HG03135 (cell line): ENCODE measurements around the gene FLNC.

Experiments used
- ATAC-seq: cut with Tn5 transposase; IDR thresholded peaks from one replicate; pipeline ENCODE4 v1.9.1; 2021; ENCODE audit warnings: mild to moderate bottlenecking, moderate library complexity; ENCODE audit not compliant: unreplicated experiment

Gene FLNC, protein sequence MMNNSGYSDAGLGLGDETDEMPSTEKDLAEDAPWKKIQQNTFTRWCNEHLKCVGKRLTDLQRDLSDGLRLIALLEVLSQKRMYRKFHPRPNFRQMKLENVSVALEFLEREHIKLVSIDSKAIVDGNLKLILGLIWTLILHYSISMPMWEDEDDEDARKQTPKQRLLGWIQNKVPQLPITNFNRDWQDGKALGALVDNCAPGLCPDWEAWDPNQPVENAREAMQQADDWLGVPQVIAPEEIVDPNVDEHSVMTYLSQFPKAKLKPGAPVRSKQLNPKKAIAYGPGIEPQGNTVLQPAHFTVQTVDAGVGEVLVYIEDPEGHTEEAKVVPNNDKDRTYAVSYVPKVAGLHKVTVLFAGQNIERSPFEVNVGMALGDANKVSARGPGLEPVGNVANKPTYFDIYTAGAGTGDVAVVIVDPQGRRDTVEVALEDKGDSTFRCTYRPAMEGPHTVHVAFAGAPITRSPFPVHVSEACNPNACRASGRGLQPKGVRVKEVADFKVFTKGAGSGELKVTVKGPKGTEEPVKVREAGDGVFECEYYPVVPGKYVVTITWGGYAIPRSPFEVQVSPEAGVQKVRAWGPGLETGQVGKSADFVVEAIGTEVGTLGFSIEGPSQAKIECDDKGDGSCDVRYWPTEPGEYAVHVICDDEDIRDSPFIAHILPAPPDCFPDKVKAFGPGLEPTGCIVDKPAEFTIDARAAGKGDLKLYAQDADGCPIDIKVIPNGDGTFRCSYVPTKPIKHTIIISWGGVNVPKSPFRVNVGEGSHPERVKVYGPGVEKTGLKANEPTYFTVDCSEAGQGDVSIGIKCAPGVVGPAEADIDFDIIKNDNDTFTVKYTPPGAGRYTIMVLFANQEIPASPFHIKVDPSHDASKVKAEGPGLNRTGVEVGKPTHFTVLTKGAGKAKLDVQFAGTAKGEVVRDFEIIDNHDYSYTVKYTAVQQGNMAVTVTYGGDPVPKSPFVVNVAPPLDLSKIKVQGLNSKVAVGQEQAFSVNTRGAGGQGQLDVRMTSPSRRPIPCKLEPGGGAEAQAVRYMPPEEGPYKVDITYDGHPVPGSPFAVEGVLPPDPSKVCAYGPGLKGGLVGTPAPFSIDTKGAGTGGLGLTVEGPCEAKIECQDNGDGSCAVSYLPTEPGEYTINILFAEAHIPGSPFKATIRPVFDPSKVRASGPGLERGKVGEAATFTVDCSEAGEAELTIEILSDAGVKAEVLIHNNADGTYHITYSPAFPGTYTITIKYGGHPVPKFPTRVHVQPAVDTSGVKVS (N-terminal part only)

DNA sequence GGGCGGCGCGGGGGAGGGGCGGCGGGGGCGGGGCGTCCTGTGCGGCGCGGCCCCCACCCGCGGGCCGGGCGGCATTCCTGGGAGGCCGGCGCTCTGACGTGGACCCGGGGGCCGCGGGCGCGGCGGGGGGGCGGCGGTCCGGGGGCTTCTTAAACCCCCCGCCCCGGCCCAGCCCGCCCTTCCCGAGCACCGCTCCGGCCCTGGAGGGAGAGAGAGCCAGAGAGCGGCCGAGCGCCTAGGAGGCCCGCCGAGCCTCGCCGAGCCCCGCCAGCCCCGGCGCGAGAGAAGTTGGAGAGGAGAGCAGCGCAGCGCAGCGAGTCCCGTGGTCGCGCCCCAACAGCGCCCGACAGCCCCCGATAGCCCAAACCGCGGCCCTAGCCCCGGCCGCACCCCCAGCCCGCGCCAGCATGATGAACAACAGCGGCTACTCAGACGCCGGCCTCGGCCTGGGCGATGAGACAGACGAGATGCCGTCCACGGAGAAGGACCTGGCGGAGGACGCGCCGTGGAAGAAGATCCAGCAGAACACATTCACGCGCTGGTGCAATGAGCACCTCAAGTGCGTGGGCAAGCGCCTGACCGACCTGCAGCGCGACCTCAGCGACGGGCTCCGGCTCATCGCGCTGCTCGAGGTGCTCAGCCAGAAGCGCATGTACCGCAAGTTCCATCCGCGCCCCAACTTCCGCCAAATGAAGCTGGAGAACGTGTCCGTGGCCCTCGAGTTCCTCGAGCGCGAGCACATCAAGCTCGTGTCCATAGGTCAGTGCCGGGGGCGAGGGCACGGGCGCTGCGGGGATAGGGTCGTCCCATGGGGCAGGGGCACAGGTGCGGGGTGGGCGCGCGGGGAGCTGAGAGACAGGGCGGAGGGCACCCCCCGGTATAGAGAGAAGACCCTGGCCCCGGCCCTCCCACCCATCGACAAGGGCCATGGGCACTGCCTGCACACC is at the start of gene FLNC:
TSS of gene FLNC (plus strand) at position 176 of the 947 bp plus-strand sequence. CDS start at position 408, 232 bp downstream.
- ATAC-seq = no peak

DNA sequence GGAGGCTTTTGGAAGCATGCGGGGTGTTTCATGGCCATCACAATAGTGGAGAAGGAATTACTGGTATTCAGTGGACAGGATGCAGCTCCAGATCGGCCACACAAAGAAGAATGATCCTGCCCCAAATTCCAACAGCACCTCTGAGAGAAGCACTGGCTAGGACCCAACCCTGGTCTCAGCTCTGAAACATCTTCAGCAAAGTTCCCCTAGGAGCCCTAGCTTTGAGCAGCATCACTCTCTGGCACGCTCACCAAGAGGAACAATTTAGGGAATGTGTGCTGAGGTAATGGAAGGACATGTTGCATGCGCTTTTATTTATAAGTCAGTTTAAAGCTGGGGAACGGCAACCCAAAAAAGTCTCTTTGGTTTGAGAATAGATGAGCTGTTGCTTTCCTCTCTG is 49.1 kb upstream of the FLNC start:
- ATAC-seq = no peak

- no peak for ATAC-seq
Observed at GRCh38 chr7:128781851-128782250, 48.4 kb upstream of the FLNC start.

- no peak for ATAC-seq
Observed at GRCh38 chr7:128783143-128783861, 46.9 kb upstream of the FLNC start.

DNA sequence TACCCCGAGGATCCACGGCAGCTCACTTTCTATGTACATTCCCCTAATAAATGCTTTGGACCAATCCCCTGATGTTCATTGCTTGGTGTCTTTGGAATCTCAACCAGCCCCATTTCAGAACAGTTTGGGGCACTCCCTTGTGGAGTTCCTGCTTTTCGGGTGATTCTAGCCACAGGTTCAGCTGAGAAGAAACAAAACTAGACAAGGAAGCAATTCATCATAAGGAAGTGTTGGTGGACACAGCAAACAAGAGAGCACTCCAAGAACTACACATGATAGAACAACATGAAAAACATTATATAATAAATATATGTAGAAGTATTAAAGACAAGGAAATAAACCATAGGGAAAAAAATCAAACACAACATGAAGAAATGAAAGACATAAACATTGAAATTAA is 44.5 kb upstream of the FLNC start:
- ATAC-seq = no peak

DNA sequence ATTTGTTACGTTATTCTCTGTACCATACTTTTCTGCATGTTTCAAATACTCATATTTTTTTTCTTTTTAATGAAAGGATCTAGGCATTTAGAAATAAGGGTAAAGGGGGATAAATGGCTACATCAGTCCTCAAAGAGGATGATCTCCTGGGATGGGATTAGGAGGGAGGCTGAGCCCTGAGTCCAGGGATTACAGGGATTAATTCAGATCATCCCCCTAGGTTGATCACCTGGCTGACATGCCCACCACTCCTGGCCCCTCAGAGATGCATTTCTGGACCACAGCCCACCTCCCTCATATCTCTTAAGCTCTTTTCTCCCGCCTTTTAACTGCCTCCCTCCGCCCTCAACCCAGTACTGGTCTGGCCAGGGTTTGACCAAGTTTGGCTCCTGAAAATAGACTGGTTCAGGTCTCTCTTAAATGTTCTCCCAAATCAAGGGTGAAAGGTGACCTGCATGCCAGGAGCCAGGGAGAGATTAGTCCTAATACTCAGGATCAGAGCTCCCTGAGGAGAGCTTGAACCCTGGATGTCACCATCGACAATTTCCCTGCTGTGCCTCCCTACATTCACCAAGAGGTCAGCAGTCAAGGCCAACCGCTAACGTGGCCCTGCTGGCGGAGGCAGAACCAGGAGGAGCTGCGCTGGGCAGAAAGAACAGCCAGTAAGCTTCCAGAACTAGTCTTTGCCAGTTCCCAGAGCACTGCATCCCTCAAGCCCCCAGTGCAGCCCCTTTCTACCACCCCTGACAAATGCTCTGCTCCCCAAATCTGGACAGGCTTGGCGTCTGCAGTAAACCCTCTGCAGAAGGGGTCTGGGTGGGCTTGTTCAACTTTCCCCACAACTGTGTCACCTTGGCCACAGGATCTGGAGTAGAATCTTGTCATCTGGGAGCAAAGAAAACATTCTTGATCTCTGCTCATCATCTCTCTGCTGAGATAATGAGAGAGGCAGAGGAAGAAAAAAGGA is 41.5 kb upstream of the FLNC start:
- ATAC-seq = no peak

GRCh38 chr7:128790315-128791041 is 39.7 kb upstream of the FLNC start:
- no peak for ATAC-seq

DNA sequence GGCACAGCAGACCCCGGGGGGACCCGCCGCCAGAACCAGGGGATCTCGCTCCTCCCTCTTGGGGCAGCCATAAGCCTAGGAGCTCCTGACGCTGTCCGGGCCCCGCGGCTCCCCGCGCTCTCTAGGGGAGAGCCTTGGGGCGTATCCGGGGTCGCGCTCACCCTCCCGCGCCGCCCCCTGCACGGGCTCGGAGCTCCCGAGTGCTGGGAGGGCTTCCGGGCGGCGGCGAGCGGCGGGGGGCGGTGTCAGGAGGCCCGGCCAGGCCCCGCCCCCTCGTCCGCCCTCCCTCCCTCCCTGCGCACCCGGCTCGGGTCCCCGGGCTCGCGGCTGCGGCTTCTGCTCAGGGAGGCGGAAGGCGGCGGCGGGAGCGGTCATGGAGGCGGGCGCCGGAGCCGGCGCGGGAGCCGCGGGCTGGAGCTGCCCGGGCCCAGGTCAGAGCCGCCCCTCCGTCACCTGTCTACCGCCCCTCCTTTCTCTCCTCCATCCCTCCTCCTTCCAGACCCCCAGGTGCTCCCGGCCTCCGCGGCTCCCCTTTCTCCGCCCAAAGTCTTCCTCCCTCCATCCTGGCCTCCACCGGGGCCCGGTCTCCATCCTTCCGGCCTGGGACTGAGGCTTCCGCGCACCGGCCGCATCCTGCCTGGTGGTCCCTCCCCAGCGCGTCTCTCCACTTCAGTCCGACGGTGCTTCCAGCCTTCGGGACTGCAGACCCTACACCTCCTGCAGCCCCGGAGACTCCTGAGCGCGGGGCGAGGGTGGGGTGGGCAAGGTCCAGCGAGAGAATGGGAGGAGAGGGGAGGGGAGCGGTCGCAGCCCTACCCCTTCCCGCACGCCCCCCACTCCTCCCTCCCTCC is 38.9 kb upstream of the FLNC start, which contains the start of gene CCDC136:
TSS of gene CCDC136 (plus strand) at position 848 of the 851 bp plus-strand sequence. CDS start 444 bp downstream, outside the sequence.
- peak; percentile 70 for ATAC-seq

DNA sequence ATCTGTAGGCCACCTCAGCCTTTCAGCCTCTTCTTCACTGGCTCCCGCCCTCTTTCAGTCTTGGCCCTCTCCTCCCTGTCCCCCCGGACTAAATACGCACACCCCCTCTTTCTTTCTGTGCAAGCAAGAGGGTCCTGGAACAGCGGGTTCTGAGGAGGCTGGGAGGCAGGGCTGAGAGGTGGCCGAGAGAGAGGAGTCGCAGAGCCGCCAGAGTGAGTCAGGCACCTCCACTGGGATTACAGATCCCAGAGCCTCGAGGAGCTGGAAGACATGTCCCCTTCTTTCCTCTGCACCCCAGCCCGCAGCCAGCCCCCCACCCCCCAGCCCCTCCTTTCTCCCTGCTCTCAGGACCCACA is 38.3 kb upstream of the FLNC start:
- no peak for ATAC-seq

DNA sequence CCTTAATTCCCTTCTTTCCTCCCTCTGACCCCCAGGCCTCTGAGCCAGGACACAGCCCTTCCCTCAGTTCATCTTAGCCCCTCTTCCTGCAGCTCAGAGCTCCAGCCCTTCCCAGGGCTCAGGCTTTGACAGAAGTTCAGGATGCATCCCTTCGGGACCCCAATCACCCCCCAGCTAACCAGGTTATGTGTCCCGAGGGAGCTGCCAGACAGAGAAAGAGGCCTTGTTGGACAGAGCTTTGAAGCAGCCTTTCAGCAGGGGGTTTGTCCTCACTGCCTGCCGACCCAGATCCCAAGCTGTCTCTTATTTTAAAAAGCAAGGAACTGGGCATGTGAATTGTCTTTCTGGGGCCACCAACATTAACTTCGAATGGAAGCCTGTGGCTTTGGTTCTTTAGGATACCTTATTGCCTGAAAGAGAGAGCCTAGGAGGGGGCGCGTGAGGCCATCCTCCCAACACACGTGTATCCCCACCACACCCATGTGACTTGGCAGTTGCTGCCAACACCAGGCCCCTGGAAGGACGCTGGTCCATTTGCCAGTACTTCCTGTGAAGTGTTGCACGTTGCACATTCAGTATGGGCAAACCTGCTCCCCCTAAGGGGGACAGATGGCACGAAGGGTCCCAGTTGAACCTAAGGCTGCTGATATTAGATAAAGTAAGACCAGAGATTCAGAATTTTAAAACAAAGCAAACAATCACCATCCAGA is 37.6 kb upstream of the FLNC start:
- ATAC-seq = no peak

DNA sequence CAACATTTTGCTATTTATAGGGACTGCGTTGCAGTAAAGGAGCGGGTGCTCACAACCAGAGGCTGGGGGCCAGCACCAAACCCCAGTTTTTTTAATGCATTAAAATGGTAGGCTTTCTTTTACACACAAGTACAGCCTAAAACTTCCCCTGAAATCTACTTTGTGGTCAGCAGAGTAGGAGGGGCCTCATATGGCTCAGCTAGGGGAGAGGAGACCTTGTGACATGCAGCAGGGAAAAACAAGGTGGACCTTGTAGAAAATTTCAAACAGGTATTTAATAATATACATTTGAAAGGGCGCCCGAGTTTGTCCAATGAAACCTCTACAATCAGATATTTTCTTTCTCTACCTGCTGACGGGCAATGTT is 37.0 kb upstream of the FLNC start:
- no peak for ATAC-seq

- ATAC-seq = no peak
Observed at GRCh38 chr7:128794020-128794419, 36.2 kb upstream of the FLNC start.

- no peak for ATAC-seq
Observed at GRCh38 chr7:128794436-128794835, 35.8 kb upstream of the FLNC start.

DNA sequence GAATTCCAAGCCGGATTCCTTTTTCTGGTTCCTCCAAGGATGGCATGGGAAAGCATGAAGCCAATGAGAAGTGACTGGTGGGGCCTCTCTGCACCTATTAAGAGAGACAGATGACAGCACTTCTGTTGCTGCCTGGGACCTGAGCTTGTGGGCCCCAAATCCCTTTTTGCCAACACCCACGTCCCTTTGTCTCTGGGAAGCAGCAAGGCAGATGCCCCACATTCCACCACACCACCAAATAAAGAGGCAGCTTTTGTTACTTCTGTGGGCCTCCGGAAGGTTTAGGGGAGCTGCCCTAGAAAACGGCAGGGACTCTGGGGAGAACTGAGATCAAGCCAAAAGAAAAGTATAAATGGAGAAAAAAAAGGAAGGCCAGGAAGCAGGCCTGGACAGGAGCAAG is 35.1 kb upstream of the FLNC start:
- no peak for ATAC-seq

DNA sequence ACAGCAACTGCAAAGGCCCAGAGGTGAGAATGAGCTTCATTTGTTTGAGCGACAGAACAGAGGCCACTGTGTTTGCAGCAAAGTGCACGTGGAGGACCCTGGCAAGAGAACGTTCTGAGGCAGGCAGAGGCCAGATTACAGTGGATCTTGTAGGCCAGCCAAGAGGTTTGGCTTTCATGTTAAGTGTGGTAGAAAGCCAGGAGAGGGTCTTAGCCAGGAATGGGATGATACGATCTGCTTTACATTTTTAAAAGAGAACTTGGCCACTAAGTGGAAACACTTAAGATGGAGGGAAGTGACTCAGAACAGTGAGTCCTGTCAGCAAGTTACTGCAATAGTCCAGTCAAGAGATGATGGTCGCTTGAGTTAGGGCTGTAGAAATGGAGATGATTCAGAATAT is 33.9 kb upstream of the FLNC start:
- ATAC-seq = no peak

DNA sequence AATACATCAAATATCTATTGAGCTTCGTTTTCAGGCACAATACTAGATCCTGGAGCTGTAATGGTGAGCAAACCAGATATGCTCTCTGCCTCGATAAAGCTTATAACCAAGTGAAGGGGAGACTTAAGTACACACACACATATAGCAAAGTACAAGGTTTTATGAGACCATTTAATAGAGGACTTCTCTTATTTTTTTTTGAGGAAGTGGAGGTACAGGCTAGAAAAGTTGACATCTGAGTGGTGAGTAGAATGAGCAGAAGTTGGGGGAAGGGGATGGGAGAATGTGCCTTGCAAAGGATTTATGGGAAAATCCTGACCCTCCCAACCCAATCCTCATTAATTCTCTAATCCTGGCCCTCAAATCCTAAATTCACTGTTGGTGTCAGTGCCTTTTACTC is 30.8 kb upstream of the FLNC start:
- ATAC-seq = no peak
